Stimulated activated CD8-positive, alpha-beta memory T cell treated with anti-CD3 and anti-CD28 coated beads, Interleukin-4, amount 100 ng/mL, for 4 hours (primary cell): ENCODE results near the gene PBX3.
"Not testable (repeated sequence)": the region's sequence is repeated elsewhere in the genome, so short reads cannot be mapped to it uniquely, and the experiment has no call there.

ENCODE experiments used
- DNase-seq, 2 donors: peaks; one replicate each; pipeline ENCODE4 v3.0.0-alpha.2; 2020; ENCODE audit warnings: low read depth in 2 of 2, low spot score in 1 of 2

PBX3 gene

DNA sequence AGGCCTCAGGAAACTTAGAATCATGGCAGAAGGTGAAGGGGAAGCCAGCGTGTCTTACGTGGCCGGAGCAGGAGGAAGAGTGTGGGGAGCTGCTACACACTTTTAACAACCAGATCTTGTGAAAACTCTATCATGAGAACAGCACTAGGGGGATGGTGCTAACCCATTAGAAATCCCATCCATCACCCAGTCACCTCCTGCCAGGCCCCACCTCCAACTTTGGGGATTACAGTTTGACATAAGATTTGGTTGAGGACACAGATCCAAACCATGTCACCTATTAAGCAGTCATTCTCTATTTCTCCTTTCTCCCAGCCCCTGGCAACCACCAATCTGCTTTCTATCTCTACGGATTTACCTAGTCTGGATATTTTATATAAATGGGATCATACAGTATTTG lies 26.9 kb downstream of the PBX3 start:
- no peak for DNase-seq

DNA sequence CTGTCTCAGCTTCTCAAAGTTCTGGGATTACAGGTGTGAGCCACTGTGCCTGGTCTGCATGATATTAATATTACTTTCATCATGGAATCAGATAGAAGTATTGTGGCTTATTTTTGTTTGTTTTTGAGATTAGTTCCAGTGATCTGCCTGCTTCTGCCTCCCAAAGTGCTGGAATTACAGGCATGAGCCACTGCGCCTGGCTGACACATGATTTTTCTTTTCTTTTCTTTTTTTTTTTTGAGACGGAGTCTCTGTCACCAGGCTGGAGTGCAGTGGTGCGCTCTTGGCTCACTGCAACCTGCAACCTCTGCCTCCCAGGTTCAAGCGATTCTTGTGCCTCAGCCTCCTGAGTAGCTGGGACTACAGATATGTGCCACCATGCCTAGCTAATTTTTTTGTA lies 29.6 kb downstream of the PBX3 start:
- not testable (repeated sequence) for DNase-seq

DNA sequence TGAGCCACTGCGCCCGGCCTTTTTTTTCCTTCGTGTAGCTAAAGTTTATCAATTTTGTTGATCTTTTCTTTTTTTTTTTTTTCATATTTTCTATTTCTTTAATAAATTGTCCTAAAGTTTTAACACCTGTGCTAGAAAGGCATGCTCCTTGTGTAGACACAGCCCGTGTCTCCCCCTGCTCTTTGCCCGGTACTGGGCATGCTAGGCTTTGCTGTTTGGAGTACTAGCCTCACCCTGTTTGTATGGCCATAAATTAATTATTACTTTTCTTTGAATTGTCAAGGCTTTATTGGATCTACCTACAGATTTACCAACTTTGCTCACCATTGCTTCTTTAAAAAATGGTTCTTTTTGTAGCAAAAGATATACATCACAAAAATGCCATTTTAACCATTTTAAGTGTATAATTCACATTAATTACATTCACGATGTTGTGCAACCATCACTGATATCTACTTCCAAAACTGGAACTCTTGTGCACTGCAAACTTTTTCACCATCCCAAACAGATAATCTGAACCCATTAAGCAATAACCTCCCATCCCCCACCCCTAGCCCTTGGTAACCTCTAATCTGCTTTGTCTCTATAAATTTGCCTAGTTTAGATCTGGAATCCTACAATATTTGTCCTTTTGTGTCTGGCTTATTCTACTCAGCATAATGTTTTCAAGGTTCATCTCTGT lies 31.5 kb downstream of the PBX3 start:
- not testable (repeated sequence) for DNase-seq

DNA sequence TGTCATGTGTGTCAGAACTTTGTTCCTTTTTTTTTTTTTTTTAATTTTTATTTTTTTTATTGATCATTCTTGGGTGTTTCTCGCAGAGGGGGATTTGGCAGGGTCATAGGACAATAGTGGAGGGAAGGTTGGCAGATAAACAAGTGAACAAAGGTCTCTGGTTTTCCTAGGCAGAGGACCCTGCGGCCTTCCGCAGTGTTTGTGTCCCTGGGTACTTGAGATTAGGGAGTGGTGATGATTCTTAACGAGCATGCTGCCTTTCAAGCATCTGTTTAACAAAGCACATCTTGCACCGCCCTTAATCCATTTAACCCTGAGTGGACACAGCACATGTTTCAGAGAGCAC lies 32.0 kb downstream of the PBX3 start:
- not testable (repeated sequence) for DNase-seq

DNA sequence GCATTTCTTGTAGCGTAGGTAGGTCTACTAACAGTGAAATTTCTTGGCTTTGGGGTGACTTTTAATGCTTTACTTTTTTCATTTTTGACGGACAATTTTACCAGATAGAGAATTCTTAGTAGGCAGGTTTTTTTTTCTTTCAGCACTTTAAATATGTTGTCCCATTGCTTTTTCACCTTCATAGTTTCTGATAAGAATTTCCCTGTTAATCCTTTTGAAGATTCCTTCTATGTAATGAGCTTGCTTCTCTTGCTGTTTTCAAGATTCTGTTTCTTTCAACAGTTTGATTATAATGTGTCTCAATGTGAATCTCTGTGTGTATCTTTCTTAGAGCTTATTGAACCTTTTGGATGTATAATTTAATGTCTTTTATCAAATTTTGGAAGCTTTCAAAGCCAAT lies 35.5 kb downstream of the PBX3 start:
- DNase-seq: no peak

DNA sequence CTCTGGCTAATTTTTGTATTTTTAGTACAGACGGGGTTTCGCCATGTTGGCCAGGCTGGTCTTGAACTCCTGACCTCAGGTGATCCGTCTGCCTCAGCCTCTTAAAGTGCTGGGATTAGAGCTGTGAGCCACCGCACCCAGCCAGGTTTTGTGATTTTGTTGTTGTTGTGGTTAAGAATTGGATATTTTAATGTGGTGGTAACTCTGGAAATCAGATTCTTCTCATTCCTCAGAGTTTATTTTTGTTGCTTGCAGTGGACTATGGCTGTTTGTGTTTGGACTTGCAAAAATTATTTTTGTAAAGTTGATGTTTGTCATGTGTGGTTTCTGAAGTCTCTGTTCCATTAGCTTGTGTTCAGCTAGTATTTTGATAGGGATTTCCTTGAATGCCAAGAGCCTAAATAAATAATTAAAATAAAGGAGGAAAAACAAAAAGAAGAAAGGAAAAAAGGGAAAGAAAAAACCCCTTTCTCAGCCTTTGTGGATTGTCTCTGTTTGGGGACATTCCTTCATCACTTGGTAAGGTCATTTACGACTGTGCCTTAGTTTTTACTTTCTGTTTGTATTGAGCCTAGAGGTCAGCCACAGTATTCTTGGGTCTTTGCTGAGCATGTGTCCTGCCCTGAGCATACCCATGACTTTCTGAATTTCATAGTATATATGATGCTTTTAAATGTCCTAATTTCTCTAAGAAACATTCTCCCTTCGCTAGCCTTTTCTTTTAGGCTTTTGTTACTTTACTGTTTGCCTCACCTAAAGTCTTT lies 37.3 kb downstream of the PBX3 start:
- DNase-seq: no peak

DNA sequence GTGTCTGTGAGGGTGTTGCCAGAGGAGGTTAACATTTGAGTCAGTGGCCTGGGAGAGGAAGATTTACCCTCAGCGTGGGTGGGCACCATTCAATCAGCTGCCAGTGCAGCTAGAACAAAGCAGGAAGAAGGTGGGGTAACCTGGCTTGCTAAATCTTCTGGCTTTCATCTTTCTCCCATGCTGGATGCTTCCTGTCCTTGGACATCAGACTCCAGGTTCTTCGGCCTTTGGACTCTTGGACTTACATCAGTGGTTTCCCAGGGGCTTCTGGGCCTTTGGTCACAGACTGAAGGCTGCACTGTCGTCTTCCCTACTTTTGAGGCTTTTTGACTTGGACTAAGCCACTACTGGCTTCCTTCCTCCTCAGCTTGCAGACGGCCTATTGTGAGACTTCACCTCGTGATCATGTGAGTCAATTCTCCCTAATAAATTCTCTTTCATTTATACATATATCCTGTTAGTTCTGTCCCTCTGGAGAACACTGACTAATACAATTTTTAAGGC lies 38.1 kb downstream of the PBX3 start:
- peak in 1 of 2 donors; percentile 1 for DNase-seq

DNA sequence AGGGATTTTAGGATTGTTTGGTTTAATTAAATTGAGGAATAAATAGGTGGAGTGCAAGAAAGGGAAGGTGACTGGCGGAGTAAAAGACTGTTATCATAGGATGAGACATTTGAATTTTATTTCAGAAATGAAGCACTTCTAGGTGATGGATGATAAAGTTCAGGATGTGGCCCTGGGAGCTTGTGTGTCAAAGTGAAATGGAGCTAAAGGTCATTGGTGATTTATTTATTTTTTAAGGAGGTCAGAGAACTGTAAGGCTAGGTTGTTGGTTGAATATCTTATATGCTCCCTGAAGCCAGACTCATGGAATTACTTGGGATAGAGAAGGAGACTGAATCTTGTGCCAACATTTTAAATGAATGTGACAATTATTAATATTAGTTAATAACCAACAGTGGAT lies 40.5 kb downstream of the PBX3 start:
- no peak for DNase-seq

DNA sequence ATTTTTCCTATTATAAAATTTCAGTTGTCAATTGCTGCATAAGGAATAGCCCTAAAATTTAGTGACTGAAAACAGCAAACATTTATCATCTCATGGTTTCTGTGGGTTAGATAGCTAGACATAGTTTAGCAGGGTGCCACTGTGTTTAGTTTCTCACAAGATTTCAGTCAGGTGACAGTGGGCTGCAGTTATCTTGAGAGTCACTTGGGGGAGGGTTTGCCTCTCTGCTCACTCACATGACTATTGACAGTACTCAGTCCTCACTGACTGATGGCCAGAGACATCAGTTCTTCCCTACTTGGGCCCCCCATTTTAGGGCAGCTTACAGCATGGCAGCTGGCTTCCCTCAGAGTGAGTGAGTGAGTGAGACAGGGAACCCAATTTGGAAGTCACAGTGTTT lies 42.0 kb downstream of the PBX3 start:
- no peak for DNase-seq

DNA sequence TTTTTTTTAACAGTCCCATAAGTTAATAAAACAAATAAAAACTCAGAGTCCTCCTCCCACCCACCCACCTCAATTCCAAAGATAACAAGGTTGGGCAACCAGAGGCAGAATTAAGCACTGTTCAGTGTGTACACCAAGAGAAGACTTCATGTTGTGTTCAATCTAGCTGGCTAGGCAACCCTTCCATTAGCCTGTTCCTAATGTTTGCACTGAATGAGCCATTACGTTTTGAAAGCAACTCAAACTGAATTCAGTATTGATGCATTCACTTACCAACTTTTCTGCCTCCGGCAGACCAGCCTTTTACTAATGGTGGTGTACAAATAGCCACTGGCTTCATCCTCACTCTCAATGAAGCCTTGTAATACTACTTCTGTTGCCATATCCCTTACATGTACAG lies 47.5 kb downstream of the PBX3 start:
- DNase-seq: no peak

DNA sequence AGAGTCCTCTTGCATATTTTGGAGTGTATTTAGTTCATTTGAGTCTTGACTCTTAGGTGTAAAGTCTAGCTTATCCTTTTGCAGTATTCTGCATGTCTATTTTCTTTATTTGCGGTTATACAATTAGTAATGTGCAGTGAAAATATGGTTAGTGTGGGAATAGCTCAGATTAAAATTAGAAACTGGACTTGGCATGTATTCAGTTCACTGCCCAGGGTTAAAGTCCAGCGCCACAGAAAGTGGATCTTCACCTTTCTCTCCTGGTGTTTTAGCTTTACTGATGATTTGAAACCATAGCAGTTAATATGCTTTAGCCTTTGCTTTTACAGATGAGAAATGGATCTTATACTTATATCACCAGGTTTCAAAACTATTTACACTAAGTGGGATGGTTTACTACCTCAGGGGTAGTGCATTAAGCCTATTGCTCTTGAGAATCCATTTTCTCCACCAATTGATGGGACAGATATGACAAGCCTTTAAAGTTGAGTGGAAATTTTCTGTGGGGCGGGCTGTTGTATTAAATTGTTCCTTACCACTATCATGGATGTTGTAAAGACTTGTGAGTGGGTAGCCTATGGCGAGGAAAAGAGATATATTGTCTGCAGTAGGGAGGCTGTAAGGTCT lies 48.9 kb downstream of the PBX3 start:
- DNase-seq: no peak

DNA sequence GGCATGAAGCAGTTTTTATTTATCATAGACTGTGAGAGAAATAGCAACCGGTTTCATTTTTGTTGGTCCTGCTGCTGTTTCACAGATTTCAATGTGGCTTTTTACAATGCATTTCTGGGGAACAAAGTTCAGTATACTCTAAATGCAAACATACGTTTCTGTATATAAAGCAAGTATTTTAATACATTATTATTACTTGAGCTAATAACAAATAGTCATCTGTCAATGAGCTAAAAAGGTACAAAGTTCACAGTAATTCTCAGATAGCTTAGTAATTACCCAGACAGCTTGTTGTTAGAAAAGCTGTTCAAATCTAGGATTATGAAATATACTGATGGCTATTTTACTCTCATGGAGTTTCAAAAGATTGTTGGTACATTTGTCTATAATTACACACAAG lies 50.8 kb downstream of the PBX3 start:
- DNase-seq: no peak

DNA sequence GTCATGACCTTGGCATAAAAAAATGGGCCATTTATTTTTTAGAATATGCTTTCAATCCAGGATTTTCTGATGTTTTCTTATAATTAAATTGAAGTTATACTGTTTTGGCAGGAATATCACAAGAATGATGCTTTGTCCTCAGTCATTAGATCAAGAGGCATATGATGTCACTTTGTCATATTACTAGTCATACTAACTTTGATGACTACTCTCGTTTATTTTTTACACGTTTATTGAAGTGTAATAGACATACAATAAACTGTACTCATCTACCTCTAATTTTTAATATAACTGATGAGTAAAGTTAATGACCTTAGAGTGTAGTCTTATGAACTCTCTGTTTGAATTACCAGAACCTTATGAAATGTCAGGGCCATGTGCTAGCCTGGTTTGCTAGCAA lies 56.4 kb downstream of the PBX3 start:
- no peak for DNase-seq

DNA sequence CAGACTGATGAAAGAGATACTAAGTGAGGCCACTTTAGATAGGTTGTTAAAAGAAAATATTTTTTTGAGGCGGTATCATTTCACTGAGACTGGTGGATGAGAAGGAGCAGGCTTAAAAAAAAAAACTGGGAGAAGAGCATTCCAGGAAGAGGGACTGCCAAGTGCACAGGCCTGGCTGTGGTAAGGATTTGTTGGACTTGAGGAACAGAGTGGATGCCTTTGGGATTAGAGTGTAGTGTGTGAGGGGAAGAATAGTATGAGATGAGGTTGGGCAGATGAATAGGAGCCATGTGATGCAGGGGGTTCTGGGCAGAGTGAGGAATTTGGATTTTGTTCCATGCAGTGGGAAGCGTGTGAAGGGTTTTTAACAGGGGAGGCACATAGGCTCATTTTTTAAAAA lies 57.9 kb downstream of the PBX3 start:
- DNase-seq: no peak

DNA sequence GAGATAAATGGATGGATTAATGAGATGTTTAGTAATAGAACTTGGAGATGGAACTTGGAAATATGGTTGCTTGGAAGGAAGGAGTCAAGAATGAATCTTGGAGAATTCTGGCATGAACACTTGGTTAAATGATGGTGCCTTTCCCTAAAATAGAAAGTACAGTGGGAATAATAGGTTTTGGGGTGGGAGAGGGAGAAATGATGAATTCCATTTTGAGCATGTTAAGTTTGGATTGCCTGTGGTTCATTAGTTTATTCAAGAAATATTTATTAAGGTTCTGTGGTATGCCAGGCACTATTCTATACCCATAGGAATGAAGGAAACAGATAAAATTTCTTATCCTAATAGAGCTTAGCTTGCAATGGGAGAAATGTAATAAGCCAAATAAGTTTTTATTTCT lies 58.4 kb downstream of the PBX3 start:
- no peak for DNase-seq

DNA sequence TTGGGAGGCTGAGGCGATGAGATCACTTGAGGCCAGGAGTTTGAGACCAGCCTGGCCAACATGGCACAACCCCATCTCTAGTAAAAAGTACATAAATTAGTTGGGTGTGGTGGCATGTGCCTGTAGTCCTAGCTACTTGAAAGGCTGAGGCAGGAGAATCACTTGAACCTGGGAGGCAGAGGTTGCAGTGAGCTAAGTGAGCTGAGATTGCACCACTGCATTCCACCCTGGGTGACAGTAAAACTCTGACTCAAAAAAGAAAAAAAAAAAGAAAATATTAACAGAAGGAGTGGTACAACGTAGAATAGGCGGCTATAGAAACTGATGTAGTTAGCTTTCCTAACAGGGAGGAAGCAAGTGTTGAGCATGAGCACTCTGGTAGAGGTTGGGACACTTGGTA lies 59.9 kb downstream of the PBX3 start:
- no peak for DNase-seq

DNA sequence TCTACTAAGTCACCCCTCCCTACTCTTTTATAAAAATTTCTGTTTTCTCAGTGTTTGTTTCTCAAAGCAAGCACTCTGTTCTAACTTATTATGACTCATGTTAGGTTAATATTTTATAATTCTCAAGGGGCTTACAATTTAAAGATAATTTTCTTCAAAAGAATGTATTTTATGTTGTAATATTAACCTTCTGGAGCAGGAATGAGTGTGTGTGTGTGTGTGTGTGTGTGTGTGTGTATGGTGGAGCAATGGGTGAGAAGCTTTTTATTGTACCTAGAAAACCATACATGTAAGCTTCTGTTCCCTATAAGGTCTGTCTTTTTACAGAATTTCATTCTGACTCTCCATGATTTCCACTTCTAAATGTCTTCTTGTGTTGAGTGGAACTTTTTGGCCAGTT lies 63.0 kb downstream of the PBX3 start:
- no peak for DNase-seq

DNA sequence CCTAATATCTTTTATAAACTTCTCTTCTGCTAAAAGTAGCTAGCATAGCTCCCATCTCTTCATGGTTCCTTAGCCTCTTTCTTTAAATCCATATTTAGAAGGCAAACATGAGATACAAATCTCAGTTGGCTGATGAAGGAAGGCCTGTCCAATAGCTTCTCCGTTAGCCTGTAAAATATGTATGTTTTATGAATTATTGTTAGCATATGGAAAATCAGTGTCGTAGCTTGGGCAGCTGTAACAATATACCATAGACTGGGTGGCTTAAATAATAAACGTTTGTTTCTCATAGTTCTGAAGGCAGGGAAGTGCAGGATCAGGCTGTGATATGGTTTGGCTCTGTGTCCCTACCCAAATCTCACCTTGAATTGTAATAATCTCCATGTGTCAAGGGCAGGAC lies 63.8 kb downstream of the PBX3 start:
- DNase-seq: no peak

DNA sequence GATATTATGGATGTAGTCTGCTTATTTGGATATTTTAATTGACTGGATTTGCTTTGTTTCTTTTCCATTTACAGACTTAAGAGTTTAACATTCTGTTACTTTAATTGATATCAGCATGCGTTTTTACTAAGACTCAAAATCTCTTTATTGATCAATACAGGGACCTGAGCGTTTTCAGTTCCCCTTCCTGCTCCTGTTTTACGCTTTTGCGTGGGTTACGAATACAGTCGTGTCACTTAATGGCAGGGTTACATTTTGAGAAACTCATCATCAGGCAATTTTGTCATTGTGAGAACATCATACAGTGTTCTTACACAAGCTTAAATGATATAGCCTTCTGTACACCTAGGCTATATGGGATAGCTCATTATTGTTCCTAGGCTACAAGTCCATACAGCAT lies 65.2 kb downstream of the PBX3 start:
- no peak for DNase-seq

DNA sequence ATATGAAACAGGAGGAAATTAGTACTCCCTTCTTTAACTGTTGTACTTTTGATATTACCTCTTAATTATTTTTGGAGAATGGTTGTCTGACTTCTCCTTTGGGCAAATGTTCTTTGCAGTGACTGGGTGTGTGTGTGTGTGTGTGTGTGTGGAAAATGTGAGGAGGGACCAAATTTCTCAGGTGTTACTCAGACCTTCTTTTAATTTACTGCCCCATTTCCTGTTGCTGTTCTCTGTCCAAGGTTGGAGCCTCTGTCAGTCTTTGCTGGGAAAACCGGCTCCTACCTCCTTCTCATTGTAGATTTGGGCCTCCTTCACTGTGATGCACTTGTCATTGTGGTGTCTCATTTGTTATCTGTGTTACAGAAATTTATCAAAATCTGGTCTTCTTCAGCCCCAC lies 68.4 kb downstream of the PBX3 start:
- no peak for DNase-seq

DNA sequence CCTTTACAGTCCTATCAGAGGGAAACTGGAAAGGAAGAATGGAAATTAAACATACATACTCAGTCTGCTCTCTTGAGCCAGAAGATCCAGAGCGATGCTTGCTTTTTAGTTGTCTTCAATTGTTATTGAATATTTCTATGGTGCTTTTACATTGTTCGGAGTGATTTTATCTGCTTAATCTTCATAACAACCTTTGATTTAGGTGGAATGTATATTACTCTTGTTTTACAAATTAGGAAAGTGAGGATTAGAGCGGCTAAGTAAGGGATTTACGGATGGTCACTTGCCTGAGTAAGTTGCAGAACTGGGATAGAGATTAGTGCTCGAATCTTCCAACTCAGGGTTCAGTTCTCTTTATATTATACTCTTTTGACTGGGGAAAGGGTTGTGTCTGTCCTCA lies 69.1 kb downstream of the PBX3 start:
- no peak for DNase-seq

DNA sequence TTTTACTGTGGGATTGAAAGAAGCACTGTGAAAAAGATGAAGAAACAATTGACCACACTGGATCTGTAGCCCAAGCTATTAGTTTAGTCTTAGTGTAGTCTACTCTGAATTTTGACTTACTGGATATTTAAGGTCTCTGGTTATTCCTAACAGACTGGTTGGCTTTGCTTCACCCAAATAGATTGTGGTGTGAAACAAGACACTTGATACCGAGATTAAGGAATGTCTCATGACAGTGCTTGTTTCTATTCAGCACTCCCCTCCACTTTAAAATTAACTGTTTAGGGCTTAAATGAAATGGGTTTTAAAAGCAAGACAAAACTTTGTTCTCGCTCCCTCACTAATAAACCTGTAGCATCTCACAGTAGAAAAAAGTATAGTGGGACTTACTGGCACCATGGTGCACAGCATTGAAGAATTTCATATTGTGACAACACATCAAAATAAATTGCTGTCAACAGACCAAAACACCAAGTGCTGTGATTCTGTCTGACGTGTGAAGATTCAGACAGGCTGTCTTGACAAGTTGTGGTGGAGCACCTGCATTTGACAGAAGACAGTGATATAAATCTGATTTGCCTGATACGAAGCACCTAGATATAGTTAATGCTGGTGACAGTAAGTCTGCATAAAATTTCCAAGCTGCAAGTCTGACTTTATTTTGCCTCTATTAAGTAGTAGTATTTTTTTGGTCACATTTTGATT lies 73.1 kb downstream of the PBX3 start:
- no peak for DNase-seq
